ENCODE data around the gene MCF2L. TPM values are rescaled to one million over a fixed set of nuclear protein-coding genes. Genes with fewer than 3 reads are reported as not detected.

The MCF2L gene
- total RNA-seq, 1 experiment from 2014 or later = 4.5 TPM

- no peak for DNase-seq (ENCODE audit: low spot score)
Observed at GRCh38 chr13:113083402-113084061, 114.5 kb downstream of the MCF2L start.

- no peak for DNase-seq (ENCODE audit: low spot score)
Observed at GRCh38 chr13:113084094-113084942, 115.3 kb downstream of the MCF2L start.

DNA sequence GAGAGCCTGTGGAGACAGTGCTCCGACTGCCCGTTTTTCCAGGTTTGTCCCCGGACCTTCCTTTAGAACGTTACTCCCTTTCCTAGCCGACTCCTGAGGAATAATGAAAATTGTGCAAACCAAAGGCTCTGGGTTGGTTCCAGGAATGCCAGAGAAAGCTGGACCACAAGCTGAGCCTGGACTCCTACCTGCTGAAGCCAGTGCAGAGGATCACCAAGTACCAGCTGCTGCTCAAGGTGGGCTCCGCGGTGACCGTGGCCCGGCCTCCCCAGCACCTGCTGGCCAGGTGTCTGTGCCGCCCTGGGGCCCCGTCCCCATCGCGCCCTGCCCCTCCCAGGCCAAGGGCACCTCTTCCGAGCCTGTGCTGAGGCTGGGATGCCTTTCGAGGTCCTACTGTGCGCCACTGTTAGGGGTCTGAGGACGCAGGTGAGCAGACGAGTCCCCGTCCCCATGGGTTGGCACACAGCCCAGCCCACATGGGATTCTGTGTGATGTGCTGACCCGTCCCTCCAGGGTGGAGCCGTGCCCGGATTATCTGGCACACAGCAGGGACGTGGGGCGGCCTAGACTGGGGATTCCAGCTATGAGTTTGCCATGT is 116.0 kb downstream of the MCF2L start:
- DNase-seq (ENCODE audit: low spot score) = no peak

GRCh38 chr13:113086031-113086750 is 117.2 kb downstream of the MCF2L start:
- DNase-seq (ENCODE audit: low spot score) = no peak

- no peak for DNase-seq (ENCODE audit: low spot score)
Observed at GRCh38 chr13:113086991-113087922, 118.2 kb downstream of the MCF2L start.

DNA sequence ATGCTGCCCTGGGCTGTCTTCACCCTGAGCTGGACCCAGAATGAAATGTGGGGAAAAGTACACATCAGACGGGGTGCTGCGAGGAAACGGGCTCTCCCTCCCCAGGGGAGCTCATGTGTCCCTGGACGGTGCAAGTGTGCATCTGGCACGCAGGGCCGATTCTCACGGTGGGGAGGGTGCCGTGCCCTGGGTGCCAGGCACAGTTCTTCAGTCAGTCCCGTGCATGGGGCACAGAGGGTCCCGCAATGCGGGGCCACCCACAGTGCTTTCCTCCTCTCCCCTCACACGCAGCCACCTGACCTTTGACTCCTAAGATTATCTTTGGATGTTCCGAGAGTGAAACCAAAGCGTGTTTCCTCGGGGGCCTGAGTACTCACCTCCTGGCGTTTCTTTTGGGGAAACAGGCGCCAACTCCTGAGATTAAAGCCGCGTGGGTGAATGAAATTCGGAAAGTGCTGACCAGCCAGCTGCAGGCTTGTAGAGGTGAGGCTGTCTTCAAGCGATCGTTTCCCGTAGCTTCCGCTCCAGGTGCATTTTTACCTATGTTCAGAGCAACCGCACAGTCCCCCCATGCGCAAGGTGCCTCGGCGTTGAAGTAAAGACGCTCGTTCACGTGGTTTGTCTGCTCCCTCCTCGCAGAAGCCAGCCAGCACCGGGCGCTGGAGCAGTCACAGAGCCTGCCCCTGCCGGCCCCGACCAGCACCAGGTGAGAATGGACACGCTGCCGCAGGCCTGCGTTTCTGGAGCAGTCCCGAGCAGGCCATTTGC is 119.1 kb downstream of the MCF2L start:
- no peak for DNase-seq (ENCODE audit: low spot score)

DNA sequence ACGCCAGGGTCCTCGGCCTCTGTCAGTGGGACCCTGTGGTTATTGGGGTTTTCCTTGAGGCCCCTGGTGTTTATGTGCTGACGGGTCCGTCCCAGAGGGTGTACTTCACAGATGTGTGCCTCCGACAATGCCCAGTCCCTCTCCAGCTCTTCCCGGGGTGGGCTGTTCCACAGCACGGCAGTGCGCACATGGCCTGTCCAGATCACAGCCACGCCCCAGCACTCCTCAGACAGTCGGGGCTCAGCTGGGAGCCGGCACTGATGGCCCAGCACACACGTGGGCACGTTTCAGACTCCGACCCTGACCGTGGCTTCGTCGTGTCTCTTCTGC is 119.6 kb downstream of the MCF2L start:
- no peak for DNase-seq (ENCODE audit: low spot score)

- DNase-seq (ENCODE audit: low spot score) = no peak
Observed at GRCh38 chr13:113089693-113090414, 120.8 kb downstream of the MCF2L start.

GRCh38 chr13:113090415-113090770 is 121.4 kb downstream of the MCF2L start:
- DNase-seq (ENCODE audit: low spot score) = no peak

- DNase-seq (ENCODE audit: low spot score) = no peak
Observed at GRCh38 chr13:113090806-113091205, 121.8 kb downstream of the MCF2L start.

- no peak for DNase-seq (ENCODE audit: low spot score)
Observed at GRCh38 chr13:113091211-113091771, 122.3 kb downstream of the MCF2L start.

DNA sequence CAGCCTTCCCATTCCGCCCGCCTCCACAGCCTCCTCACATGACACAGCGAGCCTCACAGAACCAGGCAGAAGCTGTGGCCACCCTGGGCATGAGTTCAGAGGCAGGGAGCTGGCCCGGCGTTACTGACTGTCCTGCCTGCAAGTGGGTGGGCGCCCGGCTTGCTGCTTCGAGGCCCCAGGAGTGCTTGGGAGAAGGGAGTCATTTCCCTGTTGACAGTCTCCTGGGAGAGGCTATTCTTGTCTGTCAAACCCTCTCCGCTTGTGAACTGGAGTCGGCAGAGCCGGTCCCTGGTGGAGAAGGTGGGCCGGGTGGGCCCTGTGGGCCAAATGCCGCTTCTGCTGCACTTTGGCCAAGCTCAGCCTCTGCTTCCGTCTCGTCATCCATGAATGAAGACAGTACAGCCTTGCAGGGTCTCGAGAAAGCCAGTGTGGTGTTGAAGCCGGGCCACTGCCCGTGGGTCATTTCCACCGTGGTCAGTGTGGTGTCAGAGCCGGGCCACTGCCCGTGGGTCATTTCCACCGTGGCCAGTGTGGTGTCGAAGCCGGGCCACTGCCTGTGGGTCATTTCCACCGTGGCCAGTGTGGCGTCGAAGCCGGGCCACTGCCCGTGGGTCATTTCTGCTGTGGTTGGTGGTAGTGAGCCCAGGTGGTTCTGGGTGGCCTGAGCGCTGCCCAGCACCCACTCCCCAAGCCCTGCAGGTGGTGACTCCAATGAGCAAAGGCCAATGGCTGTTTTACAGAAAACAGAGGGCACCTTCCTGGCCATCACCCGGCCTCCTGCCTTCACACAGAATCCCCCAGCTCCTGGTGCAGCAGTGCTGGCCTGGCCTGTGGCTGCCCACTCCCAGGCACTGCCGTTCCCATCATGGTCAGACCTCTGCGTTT is 123.1 kb downstream of the MCF2L start:
- DNase-seq (ENCODE audit: low spot score) = no peak

GRCh38 chr13:113092776-113093579 is 124.0 kb downstream of the MCF2L start:
- DNase-seq (ENCODE audit: low spot score) = no peak

DNA sequence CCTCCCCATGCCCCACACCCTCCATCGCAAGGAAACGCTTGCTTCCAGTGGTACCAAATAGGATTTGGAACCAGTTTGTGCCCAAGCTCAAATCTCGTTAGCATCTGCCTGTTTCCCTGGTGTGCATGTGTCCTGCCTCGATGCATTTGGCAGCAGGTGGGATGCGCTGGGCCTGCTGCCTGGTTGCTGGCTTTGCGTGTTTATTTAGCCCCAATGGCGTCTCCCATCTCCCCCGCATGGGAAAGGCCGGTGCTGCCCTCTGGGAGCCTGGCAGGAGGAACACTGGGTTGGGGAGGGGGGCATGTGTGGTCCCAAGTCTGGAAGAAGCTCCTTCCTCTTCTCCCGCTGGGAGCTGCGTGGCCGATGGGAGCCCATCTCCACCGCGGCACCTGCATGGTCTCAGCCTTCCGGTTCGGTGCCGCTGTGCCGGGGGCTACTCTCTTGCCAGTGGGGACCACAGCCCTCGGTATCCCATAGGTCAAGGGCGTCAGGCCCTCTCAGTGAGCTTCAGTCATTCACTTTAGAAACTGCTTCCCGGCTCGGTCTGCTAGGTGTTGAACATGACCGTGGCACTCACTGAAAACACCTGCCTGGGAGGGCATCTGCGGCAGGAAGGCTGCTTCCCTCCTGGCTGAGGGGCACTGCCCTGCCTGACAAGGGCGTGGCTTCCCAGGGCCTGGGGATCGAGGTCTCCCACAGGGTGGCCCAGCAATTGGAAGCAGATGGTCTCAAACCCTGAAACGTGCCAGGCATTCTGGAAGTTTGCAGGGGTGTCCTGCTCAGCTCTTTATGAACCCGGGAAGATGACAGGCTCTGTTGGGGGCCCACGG is 124.8 kb downstream of the MCF2L start:
- no peak for DNase-seq (ENCODE audit: low spot score)

DNA sequence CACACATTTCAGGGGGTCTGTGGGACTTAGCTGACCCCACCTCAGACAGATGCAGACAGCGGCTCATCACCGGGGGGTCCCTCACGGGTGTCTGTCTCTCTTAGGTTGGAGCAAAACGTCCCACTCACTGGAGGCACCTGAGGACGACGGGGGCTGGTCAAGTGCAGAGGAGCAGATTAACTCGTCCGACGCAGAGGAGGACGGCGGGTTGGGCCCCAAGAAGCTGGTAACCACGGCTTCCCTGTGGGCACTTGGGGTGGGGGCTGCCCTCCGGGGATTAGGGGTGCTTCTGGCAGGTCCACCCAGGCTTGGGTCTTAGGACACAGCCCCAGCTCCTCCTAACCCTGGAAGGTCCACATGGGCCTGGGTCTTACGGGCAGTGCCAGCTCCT is 125.4 kb downstream of the MCF2L start:
- DNase-seq (ENCODE audit: low spot score) = no peak

GRCh38 chr13:113095146-113096051 is 126.4 kb downstream of the MCF2L start:
- no peak for DNase-seq (ENCODE audit: low spot score)
